SK-N-SH (cell line): Measurements from ENCODE around the gene PIGV. TPM values are rescaled to one million over a fixed set of nuclear protein-coding genes. Genes with fewer than 3 reads are reported as not detected.

Source experiments
- CTCF ChIA-PET: fragments of 300-600, 350-600 bp; formaldehyde crosslinking; extraction: SDS; loops from one replicate; lab custom pipeline; 2021; lab: Yijun Ruan, JAX
- POLR2A ChIA-PET: fragments of 350-600 bp; sonication (Branson Sonifier 250); formaldehyde crosslinking; extraction: SDS; loops from one replicate; lab custom pipeline; 2020; ENCODE audit warnings: antibody characterized with exemption, inconsistent platforms; lab: Yijun Ruan, JAX
- DNase-seq: peaks from one replicate; pipeline ENCODE4 v3.0.0; 2012
- H2AFZ ChIP-seq: fragments of 200-600 bp; sonication (generic); 2 replicates; pipeline ENCODE4 v1.8.1; 2016; ENCODE audit warnings: antibody characterized with exemption, mild to moderate bottlenecking, low read depth
- H3F3A ChIP-seq: fragments of 200-600 bp; sonication (generic); replicated peaks from 2 replicates; pipeline ENCODE3; 2016; ENCODE audit warnings: antibody characterized with exemption, mild to moderate bottlenecking; ENCODE audit not compliant: insufficient read depth
- H3K27ac ChIP-seq, 2 experiments: fragments of 200-500 bp in 1 of 2; fragments of 200-600 bp in 1 of 2; sonication (Bioruptor generic) in 1 of 2; sonication (generic), shearing (Covaris generic) in 1 of 2; 2 replicates each; pipeline versions ENCODE4 v1.5.1 to v1.6.1; 2014 to 2016; ENCODE audit warnings: low read depth in 2 of 2, inconsistent platforms in 1 of 2, low read length in 1 of 2, mild to moderate bottlenecking in 1 of 2, mixed read lengths in 1 of 2
- H3K27me3 ChIP-seq: fragments of 200-600 bp; sonication (generic), shearing (Covaris generic); 2 replicates; pipeline ENCODE4 v1.6.1; 2016; ENCODE audit warnings: mixed run types; ENCODE audit not compliant: insufficient read depth
- H3K36me3 ChIP-seq, 2 experiments: fragments of 200-500 bp in 1 of 2; fragments of 200-600 bp in 1 of 2; sonication (Bioruptor generic) in 1 of 2; sonication (generic) in 1 of 2; replicated peaks in 1 of 2; 2 replicates each; pipeline versions ENCODE3 to v1.5.1; 2014 to 2016; ENCODE audit warnings: low read length in 1 of 2, mild to moderate bottlenecking in 1 of 2; ENCODE audit not compliant: insufficient read depth in 2 of 2, control insufficient read depth in 1 of 2
- H3K4me1 ChIP-seq, 2 experiments: fragments of 200-500 bp in 1 of 2; fragments of 200-600 bp in 1 of 2; sonication (Bioruptor generic) in 1 of 2; sonication (generic), shearing (Covaris generic) in 1 of 2; 2 replicates each; pipeline versions ENCODE4 v1.5.1 to v1.6.1; 2014 to 2016; ENCODE audit warnings: low read depth in 1 of 2, low read length in 1 of 2, mixed run types in 1 of 2; ENCODE audit not compliant: insufficient read depth in 2 of 2, control insufficient read depth in 1 of 2
- H3K4me2 ChIP-seq: fragments of 200-600 bp; sonication (generic), shearing (Covaris generic); 2 replicates; pipeline ENCODE4 v1.6.1; 2017; ENCODE audit warnings: mixed run types
- H3K4me3 ChIP-seq, 2 experiments: fragments of 200-500 bp in 1 of 2; fragments of 200-600 bp in 1 of 2; sonication (Bioruptor generic) in 1 of 2; sonication (generic), shearing (Covaris generic) in 1 of 2; 2 replicates each; pipeline versions ENCODE4 v1.5.1 to v1.8.1; 2014 to 2016; ENCODE audit warnings: low read depth in 2 of 2, inconsistent platforms in 1 of 2, low read length in 1 of 2, mild to moderate bottlenecking in 1 of 2, mixed read lengths in 1 of 2, moderate library complexity in 1 of 2
- H3K79me2 ChIP-seq: fragments of 200-600 bp; sonication (generic); 2 replicates; pipeline ENCODE4 v1.8.1; 2017; ENCODE audit warnings: mild to moderate bottlenecking; ENCODE audit not compliant: insufficient read depth
- H3K9ac ChIP-seq: fragments of 200-600 bp; sonication (generic); 2 replicates; pipeline ENCODE4 v1.6.1; 2017; ENCODE audit warnings: mixed run types
- H3K9me2 ChIP-seq: fragments of 200-600 bp; sonication (generic); 2 replicates; pipeline ENCODE4 v1.6.1; 2017; ENCODE audit warnings: mixed run types
- H3K9me3 ChIP-seq: fragments of 200-600 bp; sonication (generic); 2 replicates; pipeline ENCODE4 v1.6.1; 2017; ENCODE audit warnings: mixed run types, mild to moderate bottlenecking, moderate library complexity
- H4K20me1 ChIP-seq: fragments of 200-600 bp; sonication (generic); 2 replicates; pipeline ENCODE4 v1.6.1; 2017; ENCODE audit warnings: mild to moderate bottlenecking, mixed run types; ENCODE audit not compliant: insufficient read depth
- CHD2 ChIP-seq: fragments of 150-350 bp; IDR thresholded peaks from 2 replicates; pipeline ENCODE4 v1.6.1; 2018; ENCODE audit warnings: low read length; ENCODE audit not compliant: partially characterized antibody
- ELF1 ChIP-seq: IDR thresholded peaks from 2 replicates; pipeline ENCODE4 v1.4.0; 2012
- FOXM1 ChIP-seq: IDR thresholded peaks from 2 replicates; pipeline ENCODE4 v1.4.0; 2012; ENCODE audit warnings: low read depth, mild to moderate bottlenecking
- GABPA ChIP-seq: IDR thresholded peaks from 2 replicates; pipeline ENCODE4 v1.4.0; 2012; ENCODE audit warnings: low read depth, mild to moderate bottlenecking
- GATA2 ChIP-seq: sonication (generic); formaldehyde crosslinking; IDR thresholded peaks from 2 replicates; pipeline ENCODE4 v1.5.0; 2020; ENCODE audit warnings: mild to moderate bottlenecking, missing genetic modification reagents
- MAX ChIP-seq: IDR thresholded peaks from 2 replicates; pipeline ENCODE4 v1.4.0; 2012; ENCODE audit warnings: low read depth
- MXI1 ChIP-seq: IDR thresholded peaks from 2 replicates; pipeline ENCODE4 v1.6.1; 2012; ENCODE audit warnings: mild to moderate bottlenecking, low read depth, low read length, improper control_type of control experiment
- NRF1 ChIP-seq: IDR thresholded peaks from 2 replicates; pipeline ENCODE4 v1.6.1; 2012; ENCODE audit warnings: low read depth, mild to moderate bottlenecking, low read length
- POLR2AphosphoS5 ChIP-seq: IDR thresholded peaks from 2 replicates; pipeline ENCODE4 v1.6.1; 2012; ENCODE audit warnings: low read depth, low read length
- REST ChIP-seq: IDR thresholded peaks from 2 replicates; pipeline ENCODE4 v1.6.1; 2012; ENCODE audit warnings: mild to moderate bottlenecking, low read depth, low read length, moderate library complexity
- RFX5 ChIP-seq: IDR thresholded peaks from 2 replicates; pipeline ENCODE4 v1.6.1; 2012; ENCODE audit warnings: mild to moderate bottlenecking, improper control_type of control experiment, low read length
- SIN3A ChIP-seq: IDR thresholded peaks from 2 replicates; pipeline ENCODE4 v1.6.1; 2012; ENCODE audit warnings: low read depth, mild to moderate bottlenecking, low read length, moderate library complexity, borderline replicate concordance
- SMC3 ChIP-seq: IDR thresholded peaks from 2 replicates; pipeline ENCODE4 v1.6.1; 2012; ENCODE audit warnings: low read depth, low read length, improper control_type of control experiment
- TAF1 ChIP-seq: IDR thresholded peaks from 2 replicates; pipeline ENCODE4 v1.6.1; 2012; ENCODE audit warnings: low read depth, mild to moderate bottlenecking, low read length, moderate library complexity, borderline replicate concordance
- USF2 ChIP-seq: fragments of 150-350 bp; IDR thresholded peaks from 2 replicates; pipeline ENCODE4 v1.6.1; 2017; ENCODE audit warnings: antibody characterized with exemption, low read length, low read depth, borderline replicate concordance
- YY1 ChIP-seq: IDR thresholded peaks from 2 replicates; pipeline ENCODE4 v1.4.0; 2012; ENCODE audit warnings: low read depth, mild to moderate bottlenecking
- WGBS: methylation state at CpG from one replicate; pipeline ENCODE4 v1.1.6; 2017; ENCODE audit warnings: low lambda C conversion rate; 5-methylcytosine and 5-hydroxymethylcytosine counted together
- polyA plus RNA-seq, 3 experiments: library from polyadenylated mRNA; depleted of rRNA; stranded (reverse); fragments of >200 nt; gene quantifications; 2 replicates each; pipeline ENCODE4 v1.2.3, GENCODE V29; 2012
- TF ChIP-seq, protein P1 (sequence below): fragments of 200-600 bp; sonication (generic); IDR thresholded peaks from 2 replicates; pipeline ENCODE4 v1.6.1; 2017; ENCODE audit warnings: antibody characterized with exemption, mild to moderate bottlenecking, moderate library complexity

PIGV gene
- 16.5 and 26.4 TPM in 2 replicates for polyA plus RNA-seq (2012; rRNA removed)
- polyA plus RNA-seq (2012; cell fraction: cytosol; rRNA removed): 14.6 and 18.7 TPM in 2 replicates
- 15.9 and 31.9 TPM in 2 replicates for polyA plus RNA-seq (2012; cell fraction: nucleus; rRNA removed)

DNA sequence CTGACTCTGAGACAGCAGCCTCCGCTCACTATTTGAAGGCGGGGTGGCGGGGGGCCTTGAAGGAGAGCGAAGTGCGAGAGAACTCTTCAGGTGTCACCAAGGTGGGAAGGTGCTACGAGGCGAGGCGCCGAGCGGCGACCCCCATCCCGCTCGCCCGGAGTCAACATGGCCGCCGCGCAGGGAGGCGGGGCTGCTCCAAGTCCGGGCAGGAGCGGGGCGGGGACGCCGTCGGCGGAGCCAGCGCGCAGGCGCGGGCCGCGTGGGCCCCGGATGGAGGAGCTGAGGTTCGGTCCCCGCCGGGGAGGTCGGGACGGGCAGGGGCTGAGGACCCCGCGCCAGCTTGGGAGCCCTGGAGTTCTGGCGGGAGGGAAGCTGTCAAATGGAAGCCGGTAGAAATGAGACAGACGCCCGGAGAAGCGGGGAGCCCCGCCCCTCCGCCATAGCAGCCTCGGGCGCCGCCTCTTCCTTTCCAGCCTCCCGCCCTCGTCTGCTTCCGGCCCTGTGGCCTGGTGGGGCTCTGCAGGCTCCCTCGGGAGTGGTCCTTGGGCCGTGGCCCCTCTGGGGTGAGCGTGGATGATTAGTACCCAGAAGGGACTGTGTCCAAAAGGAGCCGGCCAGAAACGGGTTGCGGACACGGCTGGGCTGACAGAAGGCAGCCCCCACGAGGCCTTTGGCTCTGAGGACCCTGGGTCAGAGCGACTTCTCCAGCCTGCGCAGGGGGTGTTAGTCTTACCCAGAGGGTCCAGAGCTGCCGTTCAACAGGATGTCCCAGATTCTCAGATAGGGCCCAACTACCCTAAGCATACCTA is at the start of gene PIGV:
Gene PIGV (plus strand): TSS at position 245 of the 809 bp plus-strand sequence. CDS start 2,866 bp downstream, outside the sequence.
- Histone ChIP-seq H3K9ac (peak within 1 kb of the TSS; percentile 91), H3K9me3 (no peaks in the 10 kb centered on the region), H3F3A (peaks cover 34% of the 10 kb centered on the region), H3K4me2 (peak within 1 kb of the TSS; percentile 96), H3K27me3 (no peaks in the 10 kb centered on the region), H3K36me3 (peaks cover 0 to 20% of the 10 kb centered on the region in 2 experiments), H3K4me1 (peaks cover 29 to 34% of the 10 kb centered on the region in 2 experiments)
- CTCF ChIA-PET: interaction anchor here (0.6 to 6.2 kb wide), 33 partner anchors 10 to 288 kb away, joined by 3 to 311 read pairs (median 6); partner anchors contain the start of gene RPS6KA1
- TF ChIP-seq MAX (peak; percentile 50), REST (no peak), SIN3A (peak; percentile 51; the same call in 1 of the 2 replicates), YY1 (peak; percentile 94), GABPA (peak; percentile 80), CHD2 (no peak), SMC3 (no peak), FOXM1 (no peak), GATA2 (CRISPR knock-in tag) (peak; percentile 34; the same call in 1 of the 2 replicates), MXI1 (peak; percentile 58; the same call in 1 of the 2 replicates), POLR2AphosphoS5 (peak; percentile 93), RFX5 (no peak), TAF1 (peak; percentile 74), NRF1 (peak; percentile 89), ELF1 (peak; percentile 67), USF2 (no peak)
- TF ChIP-seq, protein P1, sequence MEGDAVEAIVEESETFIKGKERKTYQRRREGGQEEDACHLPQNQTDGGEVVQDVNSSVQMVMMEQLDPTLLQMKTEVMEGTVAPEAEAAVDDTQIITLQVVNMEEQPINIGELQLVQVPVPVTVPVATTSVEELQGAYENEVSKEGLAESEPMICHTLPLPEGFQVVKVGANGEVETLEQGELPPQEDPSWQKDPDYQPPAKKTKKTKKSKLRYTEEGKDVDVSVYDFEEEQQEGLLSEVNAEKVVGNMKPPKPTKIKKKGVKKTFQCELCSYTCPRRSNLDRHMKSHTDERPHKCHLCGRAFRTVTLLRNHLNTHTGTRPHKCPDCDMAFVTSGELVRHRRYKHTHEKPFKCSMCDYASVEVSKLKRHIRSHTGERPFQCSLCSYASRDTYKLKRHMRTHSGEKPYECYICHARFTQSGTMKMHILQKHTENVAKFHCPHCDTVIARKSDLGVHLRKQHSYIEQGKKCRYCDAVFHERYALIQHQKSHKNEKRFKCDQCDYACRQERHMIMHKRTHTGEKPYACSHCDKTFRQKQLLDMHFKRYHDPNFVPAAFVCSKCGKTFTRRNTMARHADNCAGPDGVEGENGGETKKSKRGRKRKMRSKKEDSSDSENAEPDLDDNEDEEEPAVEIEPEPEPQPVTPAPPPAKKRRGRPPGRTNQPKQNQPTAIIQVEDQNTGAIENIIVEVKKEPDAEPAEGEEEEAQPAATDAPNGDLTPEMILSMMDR: no peak
- TF ChIP-seq, all 33 proteins: peak for 10
- no peaks in the 10 kb centered on the region for H3K9me2 ChIP-seq
- peak within 1 kb of the TSS; percentile 98 to 99 for H3K27ac ChIP-seq
- 5% methylated on average over 16 of the region's 63 CpGs for WGBS
- H2AFZ ChIP-seq: peak within 1 kb of the TSS; percentile 85
- peak; percentile 97 for DNase-seq
- H3K4me3 ChIP-seq: peak within 1 kb of the TSS; percentile 71 to 88
- no peaks in the 10 kb centered on the region for H4K20me1 ChIP-seq
- POLR2A ChIA-PET: interaction anchor here (0.6 to 2.5 kb wide), 15 partner anchors 9 to 299 kb away, joined by 3 to 44 read pairs (median 4); partner anchors contain the start of gene ARID1A
- H3K79me2 ChIP-seq: peaks cover 7% of the 10 kb centered on the region; the same call in 1 of the 2 replicates
